ENCODE measurements around the gene SRCIN1.
A peak's percentile ranks its signal among the peaks of the same experiment; 100 is the strongest.
"Not testable (repeated sequence)": the region's sequence is repeated elsewhere in the genome, so short reads cannot be mapped to it uniquely, and the experiment has no call there.

SRCIN1 gene

GRCh38 chr17:38637951-38638350 is 32.2 kb upstream of the SRCIN1 start:
- ChIA-PET CTCF (no interaction called here), POLR2A (ENCODE audit: low non-redundant PET) (no interaction called here)
- no peak overlapping the region for H3K27ac ChIP-seq
- no peak for DNase-seq (ENCODE audit: low spot score)
- TF ChIP-seq CTCF (conservative IDR thresholded peaks at IDR 0.05; ENCODE audit: low read depth), result no peak

- ChIA-PET CTCF (no interaction called here), POLR2A (ENCODE audit: low non-redundant PET) (no interaction called here)
- TF ChIP-seq CTCF (conservative IDR thresholded peaks at IDR 0.05; ENCODE audit: low read depth), result no peak
- H3K27ac ChIP-seq, result no peak overlapping the region
- DNase-seq (ENCODE audit: low spot score), result no peak
Measured at GRCh38 chr17:38636054-38636453, 30.3 kb upstream of the SRCIN1 start.

GRCh38 chr17:38632334-38632733 is 26.6 kb upstream of the SRCIN1 start:
- no peak overlapping the region for H3K27ac ChIP-seq
- CTCF ChIA-PET, result no interaction called here
- POLR2A ChIA-PET (ENCODE audit: low non-redundant PET), result no interaction called here
- no peak for TF ChIP-seq CTCF (conservative IDR thresholded peaks at IDR 0.05; ENCODE audit: low read depth)
- DNase-seq (ENCODE audit: low spot score), result no peak

GRCh38 chr17:38628441-38628840 is 22.7 kb upstream of the SRCIN1 start:
- ChIA-PET POLR2A (ENCODE audit: low non-redundant PET) (no interaction called here), CTCF (interaction anchor here (0.9 to 1.0 kb wide), 2 partner anchors 12 to 22 kb away, joined by 3 to 4 read pairs; no protein-coding TSS in a partner anchor)
- H3K27ac ChIP-seq, result no peak overlapping the region
- no peak for TF ChIP-seq CTCF (conservative IDR thresholded peaks at IDR 0.05; ENCODE audit: low read depth)
- peak; percentile 20 for DNase-seq (ENCODE audit: low spot score)

GRCh38 chr17:38627957-38628356 is 22.2 kb upstream of the SRCIN1 start:
- no peak for DNase-seq (ENCODE audit: low spot score)
- ChIA-PET CTCF (interaction anchor here (0.9 to 1.0 kb wide), 2 partner anchors 11 to 21 kb away, joined by 3 to 4 read pairs; no protein-coding TSS in a partner anchor), POLR2A (ENCODE audit: low non-redundant PET) (no interaction called here)
- no peak overlapping the region for H3K27ac ChIP-seq
- TF ChIP-seq CTCF (conservative IDR thresholded peaks at IDR 0.05; ENCODE audit: low read depth), result no peak

GRCh38 chr17:38626606-38627226 is 21.0 kb upstream of the SRCIN1 start:
- CTCF ChIA-PET; POLR2A ChIA-PET (ENCODE audit: low non-redundant PET); DNase-seq (ENCODE audit: low spot score): not testable (repeated sequence)

GRCh38 chr17:38625482-38625881 is 19.7 kb upstream of the SRCIN1 start:
- H3K27ac ChIP-seq, result no peak overlapping the region
- ChIA-PET POLR2A (ENCODE audit: low non-redundant PET) (no interaction called here), CTCF (no interaction called here)
- no peak for TF ChIP-seq CTCF (conservative IDR thresholded peaks at IDR 0.05; ENCODE audit: low read depth)
- no peak for DNase-seq (ENCODE audit: low spot score)

More at GRCh38 chr17:38626606-38627226, 21.0 kb upstream of the SRCIN1 start:
- not testable (repeated sequence) for H3K27ac ChIP-seq

- DNase-seq (ENCODE audit: low spot score); H3K27ac ChIP-seq; POLR2A ChIA-PET (ENCODE audit: low non-redundant PET); CTCF ChIA-PET: not testable (repeated sequence)
Measured at GRCh38 chr17:38624782-38625355, 19.1 kb upstream of the SRCIN1 start.
